Aorta (tissue), 5 donors: ENCODE measurements around the gene VAMP4. TPM values are rescaled to one million over a fixed set of nuclear protein-coding genes. Genes with fewer than 3 reads are reported as not detected.
"Not testable (repeated sequence)": the region's sequence is repeated elsewhere in the genome, so short reads cannot be mapped to it uniquely, and the experiment has no call there.

ENCODE experiments used
- ATAC-seq: fragments of 200-7000 bp; cut with Tn5 transposase; one replicate; pipeline ENCODE4 v1.9.1; 2022; ENCODE audit warnings: moderate library complexity; ENCODE audit not compliant: low FRiP score
- DNase-seq, 2 donors: peaks; one replicate each; pipeline ENCODE4 v3.0.0-alpha.2; 2020
- H3K27ac ChIP-seq, 2 donors: one replicate each; pipeline ENCODE4 v1.5.1; 2013; ENCODE audit warnings: low read length in 2 of 2, mild to moderate bottlenecking in 2 of 2, moderate library complexity in 2 of 2, control low read depth in 1 of 2, inconsistent platforms in 1 of 2, low read depth in 1 of 2
- H3K27me3 ChIP-seq, 2 donors: one replicate each; pipeline ENCODE4 v1.6.1; 2013; ENCODE audit warnings: control low read depth in 1 of 2, low read length in 1 of 2, mild to moderate bottlenecking in 1 of 2, moderate library complexity in 1 of 2; ENCODE audit not compliant: insufficient read depth in 2 of 2, control insufficient read depth in 1 of 2
- H3K36me3 ChIP-seq, 2 donors: one replicate each; pipeline ENCODE4 v1.6.1; 2013; ENCODE audit warnings: control low read depth in 1 of 2, low read length in 1 of 2, mild to moderate bottlenecking in 1 of 2; ENCODE audit not compliant: insufficient read depth in 2 of 2, control insufficient read depth in 1 of 2
- H3K4me1 ChIP-seq, 2 donors: one replicate each; pipeline ENCODE4 v1.6.1; 2013; ENCODE audit warnings: low read length in 2 of 2, control low read depth in 1 of 2, mild to moderate bottlenecking in 1 of 2, moderate library complexity in 1 of 2; ENCODE audit not compliant: insufficient read depth in 2 of 2, control insufficient read depth in 1 of 2
- H3K4me3 ChIP-seq, 2 donors: one replicate each; pipeline ENCODE4 v1.5.1; 2013; ENCODE audit warnings: low read length in 2 of 2, control low read depth in 1 of 2, mild to moderate bottlenecking in 1 of 2
- H3K9me3 ChIP-seq: one replicate; pipeline ENCODE4 v1.6.1; 2013; ENCODE audit warnings: mild to moderate bottlenecking, low read length; ENCODE audit not compliant: control insufficient read depth
- WGBS, 2 donors: extraction: QIAGEN DNeasy Blood & Tissue Kit; methylation state at CpG; one replicate each; pipeline ENCODE4 v1.1.7; 2013; 5-methylcytosine and 5-hydroxymethylcytosine counted together
- intact Hi-C, 2 donors: fragments of 100-400 bp; cut with DNase I; formaldehyde crosslinking; loops; one replicate each; pipeline versions ENCODE4 v1.14.2 to v1.15.0; 2022
- polyA plus RNA-seq, 2 donors: library from polyadenylated mRNA; stranded (reverse); fragments of 200-250 nt; gene quantifications; one replicate each; pipeline ENCODE4 v1.2.3, GENCODE V29; 2013
- total RNA-seq, 2 donors: library from RNA; stranded (reverse); fragmentation: NEBNext Ultra II Directional; extraction: Animal tissue kit (Norgen Biotek cat#: 25700); gene quantifications; one replicate each; pipeline ENCODE4 v1.2.1, GENCODE V29; 2021
- donor health status: healthy with polysubstance abuse.
- donor health status: Bipolar disorder and iron deficiency.
- donor health status: DM: no; HTN: no; CAD: no.
- donor health status: DM: no; HTN: no; CAD: no.
- donor health status: DM: yes; HTN: yes; CAD: no.

Gene VAMP4
- total and polyA plus RNA-seq, 4 donors: 22.4 to 28.7 (median 25.5) TPM

- H3K36me3 ChIP-seq: no peaks in the 10 kb centered on the region
- intact Hi-C loops: no loop called here
- DNase-seq (no peak), ATAC-seq (no peak)
- peaks cover 0 to 4% of the 10 kb centered on the region in 2 donors for H3K4me1 ChIP-seq
- no peak overlapping the region for H3K4me3 ChIP-seq
- no peaks in the 10 kb centered on the region for H3K9me3 ChIP-seq
- WGBS, 2 donors: 53 to 57% methylated on average over 3 of the region's 3 CpGs
- H3K27ac ChIP-seq: no peak overlapping the region
- H3K27me3 ChIP-seq: no peaks in the 10 kb centered on the region
Measured at GRCh38 chr1:171707583-171707982, 34.3 kb downstream of the VAMP4 start.

GRCh38 chr1:171702598-171702997 lies 39.3 kb downstream of the VAMP4 start:
- ATAC-seq (no peak), DNase-seq (no peak)
- H3K4me1 ChIP-seq: peaks cover 0 to 4% of the 10 kb centered on the region in 2 donors
- intact Hi-C loops: no loop called here
- H3K36me3 ChIP-seq: peaks cover 0 to 8% of the 10 kb centered on the region in 2 donors
- H3K9me3 ChIP-seq: no peaks in the 10 kb centered on the region
- H3K4me3 ChIP-seq: no peak overlapping the region
- no peaks in the 10 kb centered on the region for H3K27me3 ChIP-seq
- no peak overlapping the region for H3K27ac ChIP-seq

GRCh38 chr1:171699531-171699930 lies 42.3 kb downstream of the VAMP4 start:
- DNase-seq: no peak
- Histone ChIP-seq H3K4me1 (no peaks in the 10 kb centered on the region), H3K27me3 (no peaks in the 10 kb centered on the region), H3K9me3 (no peaks in the 10 kb centered on the region), H3K36me3 (peaks cover 0 to 8% of the 10 kb centered on the region in 2 donors), H3K27ac (no peak overlapping the region), H3K4me3 (no peak overlapping the region)
- no peak for ATAC-seq
- intact Hi-C loops: no loop called here
- whole genome bisulfite sequencing, 2 donors: 67 to 88% methylated on average over 2 of the region's 2 CpGs

- H3K4me3 ChIP-seq, H3K27ac ChIP-seq, H3K4me1 ChIP-seq, H3K36me3 ChIP-seq, H3K9me3 ChIP-seq, DNase-seq, intact Hi-C loops, H3K27me3 ChIP-seq, ATAC-seq: not testable (repeated sequence)
- WGBS, 2 donors: 88 to 93% methylated on average over 14 of the region's 14 CpGs
Measured at GRCh38 chr1:171695772-171696171, 46.1 kb downstream of the VAMP4 start.

- H3K9me3 ChIP-seq, H3K27me3 ChIP-seq, H3K36me3 ChIP-seq, H3K4me3 ChIP-seq, H3K4me1 ChIP-seq, DNase-seq, ATAC-seq, H3K27ac ChIP-seq, intact Hi-C loops: not testable (repeated sequence)
- 97 to 99% methylated on average over 9 to 16 of the region's 23 CpGs for WGBS, 2 donors
Measured at GRCh38 chr1:171693541-171693940, 48.3 kb downstream of the VAMP4 start.

- Histone ChIP-seq H3K27ac (no peak overlapping the region), H3K36me3 (no peaks in the 10 kb centered on the region), H3K4me3 (no peak overlapping the region), H3K4me1 (no peaks in the 10 kb centered on the region), H3K27me3 (no peaks in the 10 kb centered on the region), H3K9me3 (no peaks in the 10 kb centered on the region)
- ATAC-seq (no peak), DNase-seq (no peak)
- WGBS, 2 donors: 76 to 89% methylated on average over 8 of the region's 8 CpGs
- intact Hi-C loops: no loop called here
Measured at GRCh38 chr1:171683870-171684269, 58.0 kb downstream of the VAMP4 start.

GRCh38 chr1:171680339-171680738 lies 61.5 kb downstream of the VAMP4 start:
- no peaks in the 10 kb centered on the region for H3K4me1 ChIP-seq
- no peak for ATAC-seq
- intact Hi-C loops: no loop called here
- no peaks in the 10 kb centered on the region for H3K36me3 ChIP-seq
- H3K27me3 ChIP-seq: no peaks in the 10 kb centered on the region
- 90 to 94% methylated on average over 3 of the region's 3 CpGs for WGBS, 2 donors
- no peak overlapping the region for H3K4me3 ChIP-seq
- no peak overlapping the region for H3K27ac ChIP-seq
- DNase-seq: no peak
- H3K9me3 ChIP-seq: no peaks in the 10 kb centered on the region

GRCh38 chr1:171676823-171677222 lies 65.0 kb downstream of the VAMP4 start:
- H3K9me3 ChIP-seq: no peaks in the 10 kb centered on the region
- WGBS, 2 donors: 97 to 100% methylated on average over 2 of the region's 2 CpGs
- no peaks in the 10 kb centered on the region for H3K36me3 ChIP-seq
- intact Hi-C loops: no loop called here
- DNase-seq (no peak), ATAC-seq (no peak)
- H3K27ac ChIP-seq: no peak overlapping the region
- peaks cover 0 to 4% of the 10 kb centered on the region in 2 donors for H3K4me1 ChIP-seq
- H3K27me3 ChIP-seq: no peaks in the 10 kb centered on the region
- H3K4me3 ChIP-seq: no peak overlapping the region

GRCh38 chr1:171674431-171675405 lies 67.1 kb downstream of the VAMP4 start:
- 28 to 35% methylated on average over 3 of the region's 3 CpGs for WGBS, 2 donors
- ATAC-seq: peak; percentile 80
- intact Hi-C loops: no loop called here

More at GRCh38 chr1:171674431-171675405, 67.1 kb downstream of the VAMP4 start:
- no peak overlapping the region for H3K4me3 ChIP-seq
- no peaks in the 10 kb centered on the region for H3K27me3 ChIP-seq
- no peak for DNase-seq
- H3K9me3 ChIP-seq: no peaks in the 10 kb centered on the region
- H3K27ac ChIP-seq: peak overlapping the region in 1 of 2 donors; percentile 95
- no peaks in the 10 kb centered on the region for H3K36me3 ChIP-seq
- peaks cover 0 to 4% of the 10 kb centered on the region in 2 donors for H3K4me1 ChIP-seq
